DMS 273 (cell line): Measurements from ENCODE around the gene LMO2.

ENCODE experiments used
- DNase-seq: peaks from one replicate; lab custom pipeline; 2025; ENCODE audit not compliant: unreplicated experiment; lab: John Stamatoyannopoulos, UW

The LMO2 gene

DNA sequence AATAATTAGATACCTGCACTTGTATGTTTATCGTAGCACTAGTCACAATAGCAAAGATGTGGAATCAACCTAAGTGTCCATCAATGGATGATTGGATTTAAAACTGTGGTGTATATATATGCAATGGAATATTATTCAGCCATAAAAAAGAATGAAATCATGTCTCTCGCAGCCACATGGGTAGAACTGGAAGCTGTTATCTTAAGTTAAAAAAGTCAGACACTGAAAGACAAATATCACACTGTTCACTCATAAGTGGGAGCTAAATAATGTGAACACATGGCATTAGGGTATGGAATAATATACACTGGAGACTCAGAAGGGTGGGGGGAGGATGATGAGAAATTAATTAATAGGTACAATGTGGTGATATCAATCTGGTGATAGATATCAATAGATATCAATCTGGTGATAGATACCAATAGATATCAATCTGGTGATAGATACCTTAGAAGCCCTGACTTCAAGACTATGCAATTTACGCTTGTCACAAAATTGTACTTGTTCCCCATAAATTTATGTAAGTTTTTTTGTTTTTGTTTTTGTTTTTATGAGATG lies 2.0 kb downstream of the LMO2 start:
- no peak for DNase-seq

DNA sequence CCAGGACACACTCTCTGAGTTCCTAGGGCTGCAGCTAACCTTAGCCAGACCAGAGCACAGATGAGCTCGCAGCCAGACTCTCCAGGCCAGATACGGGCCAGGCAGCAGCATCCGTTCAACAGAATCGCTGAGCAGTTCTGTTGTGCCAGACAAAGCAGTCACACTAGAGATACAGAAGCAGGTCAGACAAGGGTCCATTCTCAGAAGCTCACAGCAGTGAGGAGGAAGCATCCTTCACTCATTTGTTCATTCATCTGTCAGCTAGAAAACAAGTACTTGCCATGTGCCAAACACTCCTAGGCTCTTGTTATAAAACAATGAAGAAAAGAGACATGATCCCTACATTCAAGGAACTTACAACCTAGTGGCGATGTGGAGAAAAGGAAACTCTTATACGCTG lies 2.6 kb downstream of the LMO2 start:
- DNase-seq, result no peak

GRCh38 chr11:33887886-33888285 lies 4.0 kb downstream of the LMO2 start:
- DNase-seq, result no peak

- no peak for DNase-seq
Measured at GRCh38 chr11:33885338-33886005, 6.4 kb downstream of the LMO2 start.

DNA sequence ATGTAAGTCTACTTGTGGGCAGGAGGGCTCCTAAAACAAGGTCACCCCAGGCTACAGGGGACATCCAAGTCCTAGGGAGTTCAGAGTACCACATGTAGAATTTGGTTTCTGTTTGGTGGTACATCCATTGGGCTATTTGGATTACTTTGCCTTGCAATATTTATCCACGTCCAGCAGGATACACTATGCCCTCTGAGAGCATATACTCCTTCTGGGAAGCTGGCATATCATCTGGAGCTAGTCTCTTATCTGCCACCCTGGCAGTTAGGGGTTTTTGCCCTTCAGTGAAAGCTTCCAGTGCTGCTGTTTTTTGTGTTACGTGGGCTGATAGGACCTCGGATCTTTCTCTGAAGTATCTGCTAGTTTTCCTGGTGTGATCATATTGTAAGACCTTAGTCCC lies 7.3 kb downstream of the LMO2 start:
- DNase-seq, result peak; percentile 1

- DNase-seq, result no peak
Measured at GRCh38 chr11:33884035-33884434, 7.8 kb downstream of the LMO2 start.

- DNase-seq, result no peak
Measured at GRCh38 chr11:33881651-33882503, 10.0 kb downstream of the LMO2 start.

- no peak for DNase-seq
Measured at GRCh38 chr11:33880979-33881378, 10.9 kb downstream of the LMO2 start.

- no peak for DNase-seq
Measured at GRCh38 chr11:33879375-33879774, 12.5 kb downstream of the LMO2 start.

- DNase-seq, result no peak
Measured at GRCh38 chr11:33877038-33877437, 14.8 kb downstream of the LMO2 start.

- DNase-seq, result no peak
Measured at GRCh38 chr11:33875621-33876294, 16.1 kb downstream of the LMO2 start.

DNA sequence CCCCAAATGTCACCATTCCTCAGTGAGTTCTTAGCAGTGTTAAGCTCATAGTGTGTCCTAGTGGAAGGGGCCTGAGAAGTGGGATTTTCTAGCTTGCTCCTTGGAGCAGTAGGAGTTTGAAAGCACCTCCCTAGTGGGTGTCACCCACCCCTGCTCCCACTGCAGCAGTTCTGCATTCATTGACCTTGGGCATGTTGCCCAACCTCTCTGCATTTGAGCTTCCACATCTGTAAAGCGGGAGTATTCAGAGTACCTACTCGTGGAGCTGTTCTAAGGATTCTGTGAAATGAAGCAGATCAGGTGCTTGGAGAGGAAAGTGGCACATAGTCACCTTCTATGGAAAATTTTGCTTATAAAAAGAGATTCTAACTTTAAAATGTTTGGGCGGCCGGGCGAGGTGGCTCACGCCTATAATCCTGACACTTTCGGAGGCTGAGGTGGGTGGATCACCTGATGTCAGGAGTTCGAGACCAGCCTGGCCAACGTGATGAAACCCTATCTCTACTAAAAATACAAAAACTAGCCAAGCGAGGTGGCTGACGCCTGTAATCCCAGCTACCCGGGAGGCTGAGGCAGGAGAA lies 16.9 kb downstream of the LMO2 start:
- no peak for DNase-seq

GRCh38 chr11:33874433-33874832 lies 17.4 kb downstream of the LMO2 start:
- no peak for DNase-seq

- peak; percentile 63 for DNase-seq
Measured at GRCh38 chr11:33869481-33870422, 22.1 kb downstream of the LMO2 start.

DNA sequence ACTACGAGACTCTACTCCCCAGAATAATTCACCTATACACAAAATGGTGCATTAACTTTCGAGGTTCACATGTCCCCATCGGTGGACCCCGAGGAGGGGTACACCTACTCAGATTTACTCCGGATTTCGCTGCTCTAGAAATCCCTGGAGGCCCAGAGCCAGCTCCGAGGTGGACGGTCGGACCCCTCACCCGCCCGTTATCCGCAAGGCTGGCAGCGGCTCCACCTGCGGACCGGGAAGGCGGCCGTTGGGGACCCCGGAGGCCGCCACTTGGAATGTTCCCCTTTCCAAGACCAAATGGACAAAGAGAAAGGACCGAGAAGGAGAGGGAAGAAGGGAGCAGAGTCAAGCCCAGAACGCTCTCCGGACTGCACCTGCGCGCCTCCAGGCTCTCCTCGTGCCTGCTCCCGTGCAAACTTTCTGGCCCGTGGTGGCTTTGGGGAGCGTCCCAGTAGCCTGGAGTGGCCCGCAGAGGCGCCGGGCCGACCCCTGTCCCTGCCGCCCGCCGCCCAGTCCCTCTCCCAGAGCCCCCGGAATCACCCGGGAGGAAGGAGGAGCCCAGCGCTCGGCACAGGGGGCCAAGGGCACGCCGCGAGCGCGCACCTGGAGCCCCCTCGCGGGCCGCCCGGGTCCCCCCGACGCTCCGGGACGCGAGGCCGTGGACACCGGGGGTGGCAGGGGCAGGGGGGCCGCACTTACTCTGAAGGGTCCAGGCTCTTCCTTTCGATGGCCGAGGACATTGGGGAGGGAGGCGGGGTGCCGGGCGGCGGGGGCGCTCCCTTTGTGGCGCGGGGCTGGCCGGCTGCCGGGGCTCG lies 23.0 kb downstream of the LMO2 start:
- DNase-seq, result peak; percentile 30

DNA sequence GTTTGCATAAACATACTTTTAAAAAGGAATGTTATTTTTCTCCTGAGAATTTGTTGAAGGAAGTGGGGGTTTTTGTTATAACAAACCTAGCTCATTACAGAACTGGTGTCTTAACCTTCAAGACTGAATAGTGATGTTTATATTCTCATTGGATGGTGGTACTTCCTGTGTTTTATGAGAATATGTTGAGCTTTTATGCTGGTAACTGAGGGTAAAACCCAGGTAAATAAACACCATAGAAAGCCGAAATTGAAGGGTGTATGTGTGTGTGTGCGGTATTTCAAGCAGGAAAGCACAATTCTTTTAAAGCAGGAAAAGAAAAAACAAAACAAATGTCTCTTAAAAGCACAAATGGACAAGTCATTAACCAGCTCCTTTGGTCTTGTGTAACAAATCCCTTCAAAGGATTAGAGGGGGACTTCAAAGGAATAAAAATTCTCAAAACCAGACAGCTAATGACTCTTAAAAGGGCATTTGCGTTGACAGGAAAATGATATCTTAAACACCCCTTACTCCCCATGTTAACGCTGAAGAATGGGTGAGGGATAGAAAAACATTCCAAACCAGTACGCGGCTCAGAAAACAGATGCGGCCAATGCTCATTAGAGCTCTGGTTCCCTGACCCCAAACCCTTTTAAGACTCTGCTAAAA lies 23.8 kb downstream of the LMO2 start:
- no peak for DNase-seq

GRCh38 chr11:33867561-33867960 lies 24.3 kb downstream of the LMO2 start:
- no peak for DNase-seq

- DNase-seq, result no peak
Measured at GRCh38 chr11:33866936-33867335, 24.9 kb downstream of the LMO2 start.

DNA sequence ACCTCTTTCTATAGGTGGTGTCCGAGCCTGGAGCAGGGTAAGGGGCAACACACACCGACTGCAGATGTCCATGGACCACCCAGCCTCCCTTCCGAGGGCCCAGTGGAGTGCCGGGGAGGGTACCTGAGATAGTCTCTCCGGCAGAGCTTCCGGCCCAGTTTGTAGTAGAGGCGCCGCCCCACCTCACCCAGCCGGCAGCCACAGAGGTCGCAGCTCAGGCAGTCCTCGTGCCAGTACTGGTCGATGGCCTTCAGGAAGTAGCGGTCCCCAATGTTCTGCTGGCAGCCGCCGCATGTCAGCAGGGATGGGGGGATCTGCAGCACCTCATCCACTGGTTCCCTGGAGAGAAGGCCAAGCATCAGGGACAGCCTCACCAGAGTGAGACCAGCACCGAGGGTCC lies 27.4 kb downstream of the LMO2 start:
- DNase-seq, result no peak
